ENCODE results near the gene PI4KB. TPM values are rescaled to one million over a fixed set of nuclear protein-coding genes. Genes with fewer than 3 reads are reported as not detected.

PI4KB gene
- polyA plus RNA-seq, 1 donor: 51.9 TPM

DNA sequence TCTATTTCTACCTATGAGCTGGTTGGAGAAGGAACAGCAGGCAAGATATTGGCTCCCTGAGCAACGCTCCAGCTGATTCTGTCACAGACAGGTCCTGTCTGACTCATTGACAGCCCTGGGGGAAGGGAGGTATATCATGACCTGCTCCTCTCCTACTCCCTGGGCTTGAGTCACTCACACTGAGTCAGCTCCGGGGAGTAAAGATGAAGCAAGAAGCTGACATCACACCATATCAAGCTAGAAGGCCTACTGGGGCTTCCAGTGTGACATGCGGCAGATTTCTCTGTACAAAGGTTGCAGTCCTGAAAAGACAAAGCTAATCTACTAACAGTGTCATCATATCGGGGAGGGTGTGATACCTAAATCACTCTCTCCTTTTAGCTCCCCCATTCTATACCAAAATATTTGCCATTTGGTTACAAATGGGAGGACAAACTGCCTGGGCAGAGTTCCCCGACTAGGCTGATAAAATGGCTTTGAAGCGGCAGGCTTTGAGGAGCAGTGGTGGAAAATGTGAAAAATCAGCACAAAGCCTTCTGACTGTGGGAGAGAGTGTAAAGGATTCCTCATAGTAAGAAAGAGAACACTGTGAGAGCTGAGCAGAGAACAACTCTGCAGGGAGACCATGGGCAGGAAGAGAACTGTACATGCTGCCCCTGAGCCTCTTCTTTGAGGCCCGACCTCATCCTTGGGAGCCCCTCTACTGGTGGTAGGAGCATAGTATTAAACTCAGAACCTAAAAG, 15.5 kb downstream of the PI4KB start:
- WGBS (ENCODE audit: insufficient coverage, low lambda C conversion rate): no CpG with 5 or more reads among the region's 7 CpGs
- Histone ChIP-seq H3K27ac (ENCODE audit: low read length) (peak overlapping the region; percentile 93), H3K4me1 (ENCODE audit: control insufficient read depth, insufficient read depth, low read length) (peaks cover 37% of the 10 kb centered on the region), H3K9me3 (ENCODE audit: control insufficient read depth, low read depth, low read length) (no peaks in the 10 kb centered on the region), H3K4me3 (ENCODE audit: low read length) (no peak overlapping the region), H3K27me3 (ENCODE audit: control insufficient read depth, insufficient read depth, low read length) (no peaks in the 10 kb centered on the region), H3K36me3 (ENCODE audit: control insufficient read depth, insufficient read depth, low read length) (peaks cover 71% of the 10 kb centered on the region)
- DNase-seq: peak; percentile 96 to 98

DNA sequence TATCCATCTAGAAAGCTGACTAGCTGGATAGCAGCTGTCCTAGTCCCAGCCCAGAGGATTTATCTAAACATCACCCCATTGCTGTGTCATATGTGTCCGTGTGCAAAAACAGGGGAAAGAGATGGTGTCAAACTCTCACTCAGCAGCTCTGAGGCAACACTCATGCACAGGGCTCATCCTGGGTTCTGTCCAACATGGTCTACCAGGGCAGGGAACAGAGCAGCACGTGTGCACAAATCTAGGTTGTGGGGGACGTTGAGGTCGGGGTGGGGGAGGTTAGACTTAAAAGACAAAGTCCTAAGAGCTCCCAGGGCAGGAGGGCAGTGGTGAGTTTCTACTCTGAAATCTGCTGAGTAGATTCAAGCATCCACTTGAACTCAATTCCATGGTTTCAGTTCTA, 16.2 kb downstream of the PI4KB start:
- no peaks in the 10 kb centered on the region for H3K27me3 ChIP-seq (ENCODE audit: control insufficient read depth, insufficient read depth, low read length)
- peak overlapping the region; percentile 77 for H3K27ac ChIP-seq (ENCODE audit: low read length)
- WGBS (ENCODE audit: insufficient coverage, low lambda C conversion rate): no CpG with 5 or more reads among the region's 4 CpGs
- H3K9me3 ChIP-seq (ENCODE audit: control insufficient read depth, low read depth, low read length): no peaks in the 10 kb centered on the region
- peaks cover 74% of the 10 kb centered on the region for H3K36me3 ChIP-seq (ENCODE audit: control insufficient read depth, insufficient read depth, low read length)
- DNase-seq: peak in 1 of 2 donors; percentile 51
- H3K4me1 ChIP-seq (ENCODE audit: control insufficient read depth, insufficient read depth, low read length): peaks cover 37% of the 10 kb centered on the region
- H3K4me3 ChIP-seq (ENCODE audit: low read length): no peak overlapping the region

DNA sequence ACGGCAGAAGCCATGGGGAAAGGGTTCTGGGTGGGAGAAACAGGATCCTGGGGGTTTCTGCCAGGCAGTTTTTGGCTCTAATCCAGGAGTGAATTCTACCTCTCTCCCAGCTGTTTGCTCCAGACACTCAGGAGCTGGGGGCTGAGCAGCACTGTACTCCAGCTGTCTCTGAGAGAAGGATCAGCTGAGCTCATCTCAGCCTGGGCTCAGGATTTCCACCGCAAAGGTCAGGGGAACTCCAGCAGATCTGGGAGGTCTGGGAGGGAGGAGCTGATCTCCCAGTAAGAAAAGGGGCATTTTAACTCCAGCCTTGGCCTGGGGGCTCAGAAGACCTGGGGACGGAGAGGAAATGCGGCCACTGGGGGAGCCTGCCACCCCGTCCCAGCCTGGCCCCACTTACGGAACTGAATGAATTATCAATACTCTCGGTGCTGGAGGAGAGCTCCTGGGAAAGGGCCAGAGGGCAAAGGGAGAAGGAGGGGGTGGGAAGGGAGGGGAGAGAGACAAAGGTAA, 17.3 kb downstream of the PI4KB start:
- Histone ChIP-seq H3K27me3 (ENCODE audit: control insufficient read depth, insufficient read depth, low read length) (no peaks in the 10 kb centered on the region), H3K4me3 (ENCODE audit: low read length) (no peak overlapping the region), H3K4me1 (ENCODE audit: control insufficient read depth, insufficient read depth, low read length) (peaks cover 37% of the 10 kb centered on the region), H3K9me3 (ENCODE audit: control insufficient read depth, low read depth, low read length) (no peaks in the 10 kb centered on the region), H3K36me3 (ENCODE audit: control insufficient read depth, insufficient read depth, low read length) (peaks cover 77% of the 10 kb centered on the region), H3K27ac (ENCODE audit: low read length) (peak overlapping the region; percentile 34)
- WGBS (ENCODE audit: insufficient coverage, low lambda C conversion rate): no CpG with 5 or more reads among the region's 7 CpGs
- DNase-seq: peak in 1 of 2 donors; percentile 63

DNA sequence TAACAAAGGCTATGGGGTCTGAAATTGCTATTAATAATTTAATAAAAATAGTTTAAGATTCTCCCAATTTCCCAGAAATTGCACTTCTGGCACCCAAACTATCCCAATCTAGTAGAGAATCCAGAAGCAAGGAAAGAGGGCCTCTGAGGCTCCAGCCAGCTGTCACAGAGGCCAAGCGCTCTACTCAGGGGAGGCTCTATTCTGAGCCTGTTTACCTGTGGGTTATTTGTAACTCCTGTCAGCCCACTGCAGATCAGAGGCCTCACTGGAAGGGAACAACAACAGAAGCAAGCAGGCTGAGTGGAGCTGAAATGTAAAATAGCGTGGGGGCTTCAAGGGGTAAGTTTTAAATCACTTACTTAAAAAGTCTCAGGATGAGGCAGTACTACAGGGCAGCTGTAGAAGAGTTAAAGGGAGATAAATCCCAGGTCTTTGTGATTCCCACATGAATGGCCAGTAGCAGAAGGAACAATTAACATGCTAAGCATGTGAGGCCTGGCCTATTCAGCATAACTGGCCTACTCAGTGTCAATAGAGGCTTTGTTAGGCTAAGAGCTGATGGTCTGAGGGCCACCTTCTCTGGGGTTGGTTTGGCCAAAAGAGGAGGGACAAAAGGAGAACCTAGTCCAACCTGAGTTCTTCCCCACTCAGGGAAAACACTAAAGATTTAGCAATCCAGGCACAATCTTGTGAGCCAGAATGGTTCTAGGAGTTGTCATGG, 32.3 kb downstream of the PI4KB start:
- Histone ChIP-seq H3K36me3 (ENCODE audit: control insufficient read depth, insufficient read depth, low read length) (peaks cover 90% of the 10 kb centered on the region), H3K4me1 (ENCODE audit: control insufficient read depth, insufficient read depth, low read length) (no peaks in the 10 kb centered on the region), H3K27me3 (ENCODE audit: control insufficient read depth, insufficient read depth, low read length) (no peaks in the 10 kb centered on the region), H3K27ac (ENCODE audit: low read length) (no peak overlapping the region), H3K4me3 (ENCODE audit: low read length) (no peak overlapping the region), H3K9me3 (ENCODE audit: control insufficient read depth, low read depth, low read length) (no peaks in the 10 kb centered on the region)
- no peak for DNase-seq
- WGBS (ENCODE audit: insufficient coverage, low lambda C conversion rate): no CpG with 5 or more reads among the region's 2 CpGs

DNA sequence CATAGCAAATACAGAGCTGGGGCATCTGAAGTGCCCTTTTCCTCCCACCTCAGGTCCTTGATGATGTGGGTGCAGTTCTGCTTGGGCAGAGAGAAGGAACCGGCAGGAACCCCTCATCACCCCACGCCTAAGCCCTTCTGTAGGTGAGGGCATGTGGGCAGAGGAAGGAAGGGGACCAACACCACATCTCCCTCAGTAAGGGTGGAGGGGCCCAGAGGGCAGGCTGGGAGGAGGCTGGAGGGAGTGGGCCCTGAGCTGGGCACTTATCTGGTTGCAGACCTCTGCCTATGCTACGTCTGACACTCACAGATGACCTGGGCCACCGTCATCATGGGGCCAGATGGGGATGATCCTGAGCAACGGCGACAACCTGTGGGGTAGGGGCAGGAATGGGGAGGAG, 34.1 kb downstream of the PI4KB start:
- Histone ChIP-seq H3K9me3 (ENCODE audit: control insufficient read depth, low read depth, low read length) (no peaks in the 10 kb centered on the region), H3K4me3 (ENCODE audit: low read length) (no peak overlapping the region), H3K27me3 (ENCODE audit: control insufficient read depth, insufficient read depth, low read length) (no peaks in the 10 kb centered on the region), H3K36me3 (ENCODE audit: control insufficient read depth, insufficient read depth, low read length) (peaks cover 90% of the 10 kb centered on the region), H3K27ac (ENCODE audit: low read length) (no peak overlapping the region), H3K4me1 (ENCODE audit: control insufficient read depth, insufficient read depth, low read length) (no peaks in the 10 kb centered on the region)
- DNase-seq: no peak
- WGBS (ENCODE audit: insufficient coverage, low lambda C conversion rate): no CpG with 5 or more reads among the region's 6 CpGs

DNA sequence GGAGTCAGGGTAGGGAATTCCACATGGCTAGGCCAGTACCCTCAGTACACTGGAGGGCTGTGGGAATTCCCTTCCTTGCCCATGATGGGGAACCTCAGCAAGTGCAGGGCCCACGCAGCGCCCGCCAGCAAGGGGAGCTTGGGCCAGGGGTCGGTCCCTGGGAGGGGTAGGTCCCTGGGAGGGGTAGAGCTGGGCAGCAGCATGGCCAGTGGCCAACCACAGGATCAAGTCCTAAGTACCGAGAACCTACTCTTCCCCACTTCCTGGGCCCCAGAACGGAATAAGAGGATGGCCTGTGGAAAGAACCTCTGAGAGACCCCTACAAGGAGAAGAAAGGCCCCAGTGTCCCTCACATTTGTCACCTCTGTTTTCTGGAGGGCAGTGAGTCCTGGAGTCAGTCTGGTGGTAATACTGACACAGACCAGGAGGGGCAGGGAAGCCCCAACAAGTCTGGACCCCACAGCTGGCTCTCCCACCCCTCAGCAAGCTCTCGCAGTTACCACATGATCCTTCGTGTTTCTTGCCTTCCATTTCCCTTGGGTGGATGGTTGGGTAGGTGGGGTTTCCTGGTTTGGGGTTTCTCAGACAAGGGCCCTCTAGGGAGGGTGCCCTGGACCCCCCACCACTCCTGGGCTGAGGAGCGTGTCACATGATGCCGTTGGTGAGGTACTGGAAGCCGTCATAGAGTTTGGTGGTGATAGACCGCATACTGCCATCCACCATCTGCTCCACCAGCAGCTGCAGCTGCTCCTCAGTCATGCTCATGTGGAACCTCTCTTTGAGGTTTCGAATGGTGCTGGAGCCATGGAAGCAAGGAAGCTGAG, 34.8 kb downstream of the PI4KB start:
- no peak overlapping the region for H3K4me3 ChIP-seq (ENCODE audit: low read length)
- no CpG with 5 or more reads among the region's 13 CpGs for WGBS (ENCODE audit: insufficient coverage, low lambda C conversion rate)
- no peak for DNase-seq
- H3K27me3 ChIP-seq (ENCODE audit: control insufficient read depth, insufficient read depth, low read length): no peaks in the 10 kb centered on the region
- H3K4me1 ChIP-seq (ENCODE audit: control insufficient read depth, insufficient read depth, low read length): no peaks in the 10 kb centered on the region
- H3K9me3 ChIP-seq (ENCODE audit: control insufficient read depth, low read depth, low read length): no peaks in the 10 kb centered on the region
- peaks cover 90% of the 10 kb centered on the region for H3K36me3 ChIP-seq (ENCODE audit: control insufficient read depth, insufficient read depth, low read length)
- H3K27ac ChIP-seq (ENCODE audit: low read length): no peak overlapping the region

DNA sequence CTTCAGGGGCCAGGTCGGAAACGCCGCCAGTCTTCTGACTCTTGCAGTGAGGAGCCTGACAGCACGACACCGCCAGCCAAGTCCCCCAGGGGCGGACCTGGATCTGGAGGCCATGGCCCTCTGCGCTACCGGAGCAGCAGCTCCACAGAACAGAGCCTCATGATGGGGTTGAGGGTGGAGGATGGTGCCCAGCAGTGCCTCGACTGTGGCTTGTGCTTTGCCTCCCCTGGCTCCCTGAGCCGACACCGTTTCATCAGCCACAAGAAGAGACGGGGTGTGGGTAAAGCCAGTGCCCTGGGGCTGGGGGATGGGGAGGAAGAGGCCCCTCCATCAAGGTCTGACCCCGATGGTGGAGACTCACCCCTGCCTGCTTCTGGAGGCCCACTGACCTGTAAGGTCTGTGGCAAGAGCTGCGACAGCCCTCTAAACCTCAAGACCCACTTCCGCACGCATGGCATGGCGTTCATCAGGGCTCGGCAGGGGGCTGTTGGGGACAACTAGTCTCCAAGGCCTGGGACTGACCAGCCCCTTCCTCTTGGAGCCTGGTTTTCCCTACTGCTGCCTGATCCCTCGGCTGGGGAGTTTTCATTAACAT, 36.4 kb downstream of the PI4KB start:
- Histone ChIP-seq H3K27me3 (ENCODE audit: control insufficient read depth, insufficient read depth, low read length) (no peaks in the 10 kb centered on the region), H3K9me3 (ENCODE audit: control insufficient read depth, low read depth, low read length) (no peaks in the 10 kb centered on the region), H3K27ac (ENCODE audit: low read length) (no peak overlapping the region), H3K36me3 (ENCODE audit: control insufficient read depth, insufficient read depth, low read length) (peaks cover 95% of the 10 kb centered on the region), H3K4me1 (ENCODE audit: control insufficient read depth, insufficient read depth, low read length) (no peaks in the 10 kb centered on the region), H3K4me3 (ENCODE audit: low read length) (no peak overlapping the region)
- WGBS (ENCODE audit: insufficient coverage, low lambda C conversion rate): no CpG with 5 or more reads among the region's 19 CpGs
- DNase-seq: no peak

DNA sequence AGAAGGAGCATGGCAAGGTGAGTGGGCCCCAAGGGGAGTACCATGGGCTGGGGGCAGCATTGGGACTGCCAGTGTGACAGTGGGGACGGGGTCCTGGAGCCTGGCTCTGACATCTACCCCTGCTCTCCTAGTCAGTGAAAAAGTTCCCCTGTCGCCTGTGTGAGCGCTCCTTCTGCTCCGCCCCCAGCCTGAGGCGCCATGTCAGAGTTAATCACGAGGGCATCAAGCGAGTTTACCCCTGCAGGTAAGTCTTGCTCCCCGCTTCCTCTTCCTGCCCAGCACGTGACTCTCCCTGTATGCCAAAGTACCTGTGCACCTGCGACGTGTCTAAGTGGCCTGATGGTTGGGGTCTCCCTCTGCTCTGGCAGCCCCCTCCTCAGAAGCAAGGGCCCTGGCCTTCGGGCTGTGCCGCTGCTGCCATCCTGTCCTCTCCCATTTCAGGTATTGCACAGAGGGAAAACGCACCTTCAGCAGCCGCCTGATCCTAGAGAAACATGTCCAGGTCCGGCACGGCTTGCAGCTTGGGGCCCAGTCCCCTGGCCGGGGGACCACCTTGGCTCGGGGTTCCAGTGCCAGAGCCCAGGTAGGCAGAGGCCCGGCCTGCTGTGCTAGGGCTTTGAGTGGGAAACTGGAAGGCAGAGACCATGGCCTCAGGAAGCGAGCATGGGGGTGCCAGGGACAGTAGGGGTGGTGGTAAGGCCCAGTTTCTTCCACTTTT, 37.1 kb downstream of the PI4KB start:
- no peak for DNase-seq
- no peaks in the 10 kb centered on the region for H3K4me1 ChIP-seq (ENCODE audit: control insufficient read depth, insufficient read depth, low read length)
- H3K27me3 ChIP-seq (ENCODE audit: control insufficient read depth, insufficient read depth, low read length): no peaks in the 10 kb centered on the region
- H3K4me3 ChIP-seq (ENCODE audit: low read length): no peak overlapping the region
- peaks cover 91% of the 10 kb centered on the region for H3K36me3 ChIP-seq (ENCODE audit: control insufficient read depth, insufficient read depth, low read length)
- H3K9me3 ChIP-seq (ENCODE audit: control insufficient read depth, low read depth, low read length): no peaks in the 10 kb centered on the region
- WGBS (ENCODE audit: insufficient coverage, low lambda C conversion rate): no CpG with 5 or more reads among the region's 21 CpGs
- no peak overlapping the region for H3K27ac ChIP-seq (ENCODE audit: low read length)

DNA sequence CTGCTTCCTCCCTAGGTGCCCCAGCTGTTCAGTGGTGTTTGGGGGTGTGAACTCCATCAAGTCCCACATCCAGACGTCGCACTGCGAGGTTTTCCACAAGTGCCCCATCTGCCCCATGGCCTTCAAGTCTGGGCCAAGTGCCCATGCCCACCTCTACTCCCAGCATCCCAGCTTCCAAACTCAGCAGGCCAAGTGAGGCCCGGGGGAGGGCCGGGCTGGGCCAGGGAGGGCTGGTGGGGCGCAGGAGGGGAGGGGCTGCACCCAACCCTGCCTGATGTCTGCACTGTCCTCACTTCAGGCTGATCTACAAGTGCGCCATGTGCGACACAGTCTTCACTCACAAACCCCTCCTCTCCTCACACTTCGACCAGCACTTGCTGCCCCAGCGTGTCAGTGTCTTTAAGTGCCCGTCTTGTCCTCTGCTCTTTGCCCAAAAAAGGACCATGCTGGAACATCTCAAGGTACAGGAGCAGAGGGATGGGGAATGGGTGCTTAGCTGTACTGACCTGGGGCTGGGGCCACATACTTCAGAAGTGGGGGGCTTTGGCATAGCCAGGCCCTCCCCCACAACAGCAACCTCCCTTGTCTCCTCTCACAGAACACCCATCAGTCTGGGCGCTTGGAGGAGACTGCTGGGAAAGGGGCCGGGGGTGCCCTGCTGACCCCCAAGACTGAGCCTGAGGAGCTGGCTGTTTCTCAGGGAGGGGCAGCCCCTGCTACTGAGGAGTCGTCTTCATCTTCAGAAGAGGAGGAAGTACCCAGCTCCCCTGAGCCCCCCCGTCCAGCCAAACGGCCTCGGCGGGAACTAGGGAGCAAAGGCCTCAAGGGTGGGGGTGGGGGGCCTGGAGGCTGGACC, 37.9 kb downstream of the PI4KB start:
- no CpG with 5 or more reads among the region's 18 CpGs for WGBS (ENCODE audit: insufficient coverage, low lambda C conversion rate)
- H3K36me3 ChIP-seq (ENCODE audit: control insufficient read depth, insufficient read depth, low read length): peaks cover 88% of the 10 kb centered on the region
- DNase-seq: no peak
- no peaks in the 10 kb centered on the region for H3K27me3 ChIP-seq (ENCODE audit: control insufficient read depth, insufficient read depth, low read length)
- no peak overlapping the region for H3K27ac ChIP-seq (ENCODE audit: low read length)
- H3K4me1 ChIP-seq (ENCODE audit: control insufficient read depth, insufficient read depth, low read length): no peaks in the 10 kb centered on the region
- no peak overlapping the region for H3K4me3 ChIP-seq (ENCODE audit: low read length)
- H3K9me3 ChIP-seq (ENCODE audit: control insufficient read depth, low read depth, low read length): no peaks in the 10 kb centered on the region

Data from large intestine (tissue), 3 donors.